Fibroblast of pulmonary artery (primary cell): ENCODE data around the gene PRDM7.

ENCODE experiments used
- DNase-seq: peaks from one replicate; pipeline ENCODE4 v3.0.0-alpha.2; 2010; ENCODE audit warnings: low read depth
- H3K4me3 ChIP-seq: replicated peaks from 2 replicates; pipeline ENCODE4 v1.5.1; 2011; ENCODE audit warnings: low read depth, mild to moderate bottlenecking, control low read depth, low read length, moderate library complexity
- TF ChIP-seq, protein P1 (sequence below): IDR thresholded peaks from 2 replicates; pipeline ENCODE4 v1.5.1; 2011; ENCODE audit warnings: mild to moderate bottlenecking, control low read depth, low read length, inconsistent platforms; ENCODE audit errors: missing control alignments

PRDM7 gene

GRCh38 chr16:90084215-90084950 lies 7.3 kb upstream of the PRDM7 start:
- TF ChIP-seq, protein P1, sequence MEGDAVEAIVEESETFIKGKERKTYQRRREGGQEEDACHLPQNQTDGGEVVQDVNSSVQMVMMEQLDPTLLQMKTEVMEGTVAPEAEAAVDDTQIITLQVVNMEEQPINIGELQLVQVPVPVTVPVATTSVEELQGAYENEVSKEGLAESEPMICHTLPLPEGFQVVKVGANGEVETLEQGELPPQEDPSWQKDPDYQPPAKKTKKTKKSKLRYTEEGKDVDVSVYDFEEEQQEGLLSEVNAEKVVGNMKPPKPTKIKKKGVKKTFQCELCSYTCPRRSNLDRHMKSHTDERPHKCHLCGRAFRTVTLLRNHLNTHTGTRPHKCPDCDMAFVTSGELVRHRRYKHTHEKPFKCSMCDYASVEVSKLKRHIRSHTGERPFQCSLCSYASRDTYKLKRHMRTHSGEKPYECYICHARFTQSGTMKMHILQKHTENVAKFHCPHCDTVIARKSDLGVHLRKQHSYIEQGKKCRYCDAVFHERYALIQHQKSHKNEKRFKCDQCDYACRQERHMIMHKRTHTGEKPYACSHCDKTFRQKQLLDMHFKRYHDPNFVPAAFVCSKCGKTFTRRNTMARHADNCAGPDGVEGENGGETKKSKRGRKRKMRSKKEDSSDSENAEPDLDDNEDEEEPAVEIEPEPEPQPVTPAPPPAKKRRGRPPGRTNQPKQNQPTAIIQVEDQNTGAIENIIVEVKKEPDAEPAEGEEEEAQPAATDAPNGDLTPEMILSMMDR = no peak
- H3K4me3 ChIP-seq = no peak overlapping the region
- no peak for DNase-seq

GRCh38 chr16:90083139-90083538 lies 6.0 kb upstream of the PRDM7 start:
- TF ChIP-seq, protein P1 = no peak
- no peak overlapping the region for H3K4me3 ChIP-seq
- DNase-seq = no peak

DNA sequence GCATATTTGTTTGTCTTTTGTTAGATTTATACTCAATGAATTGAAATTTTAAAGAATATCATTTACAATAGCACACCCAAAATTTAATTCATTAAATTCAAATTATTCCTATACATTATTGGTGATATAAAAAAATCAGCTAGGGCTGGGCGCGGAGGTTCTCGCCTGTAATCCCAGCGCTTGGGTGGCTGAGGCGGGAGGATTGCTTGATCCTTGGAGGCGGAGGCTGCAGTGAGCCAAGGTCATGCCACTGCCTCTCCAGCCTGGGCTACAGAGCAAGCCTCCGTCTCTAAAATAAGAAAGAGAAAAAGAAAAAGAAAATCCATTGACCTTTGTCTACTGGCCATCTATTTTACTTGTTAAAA lies 4.5 kb upstream of the PRDM7 start:
- no peak overlapping the region for H3K4me3 ChIP-seq

GRCh38 chr16:90078579-90078895 lies 1.4 kb upstream of the PRDM7 start:
- TF ChIP-seq, protein P1 = no peak

More for the DNA sequence above, 4.5 kb upstream of the PRDM7 start:
- no peak for DNase-seq
- TF ChIP-seq, protein P1 = no peak

DNA sequence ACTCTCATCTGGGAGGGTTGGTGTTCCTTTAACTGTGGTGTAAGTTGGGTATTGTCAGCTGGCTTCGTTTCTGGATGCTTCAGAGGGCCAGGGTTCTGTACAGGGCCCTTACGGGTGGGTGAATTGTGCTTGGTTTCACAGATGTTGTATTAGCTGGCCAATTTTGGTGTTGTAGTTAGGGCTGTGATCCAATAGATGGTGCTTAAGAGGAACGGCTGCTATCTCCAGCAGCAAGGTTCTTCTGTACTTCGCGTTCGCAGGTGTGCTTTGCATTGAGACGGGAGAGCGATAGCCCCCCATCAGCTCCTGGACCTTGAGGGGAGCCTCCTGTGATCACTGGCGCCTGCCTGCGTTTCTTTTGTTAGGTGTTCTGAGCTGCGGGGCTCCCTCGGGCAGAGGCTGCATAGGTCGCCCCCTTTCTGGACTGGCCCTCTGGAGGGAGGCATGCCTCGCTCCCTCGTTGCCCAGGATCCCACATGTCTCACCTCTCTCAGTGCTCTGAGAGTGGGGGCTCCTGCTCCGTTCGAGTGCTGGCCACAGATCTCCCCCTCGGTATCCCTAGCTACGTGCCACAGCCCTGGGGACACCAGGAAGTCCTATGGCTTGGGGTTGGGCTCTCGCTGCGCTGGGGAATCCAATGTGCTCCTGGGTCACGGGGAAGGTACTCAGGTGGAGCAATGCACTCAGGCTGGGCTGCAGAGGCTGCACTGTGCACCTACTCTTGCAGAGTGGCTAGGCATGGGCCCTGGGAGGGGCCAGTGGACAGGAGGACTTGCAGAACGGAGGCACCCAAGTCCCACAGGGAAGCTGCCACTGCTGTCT lies 837 bp upstream of the PRDM7 start:
- DNase-seq = peak; percentile 46
- H3K4me3 ChIP-seq = peak overlapping the region; percentile 34
- TF ChIP-seq, protein P1 = no peak

More at GRCh38 chr16:90078579-90078895, 1.4 kb upstream of the PRDM7 start:
- no peak for DNase-seq
- no peak overlapping the region for H3K4me3 ChIP-seq

GRCh38 chr16:90072442-90073105 lies 4.6 kb downstream of the PRDM7 start:
- peak; percentile 77 for DNase-seq
- TF ChIP-seq, protein P1 = no peak
- H3K4me3 ChIP-seq = no peak overlapping the region
